PFSK-1 (cell line): ENCODE results near the gene HEBP1.

ENCODE experiments used
- FOXP2 ChIP-seq: optimal IDR thresholded peaks from 2 replicates; pipeline ENCODE3; 2011; ENCODE audit warnings: borderline replicate concordance, control low read depth, inconsistent platforms; ENCODE audit not compliant: insufficient read depth; ENCODE audit errors: extremely low read length, extremely low read depth
- POLR2AphosphoS5 ChIP-seq: IDR thresholded peaks from 2 replicates; pipeline ENCODE4 v1.6.1; 2012; ENCODE audit warnings: low read depth, mild to moderate bottlenecking, control low read depth, low read length, moderate library complexity
- REST ChIP-seq, 2 experiments: IDR thresholded peaks; 2 replicates each; pipeline versions ENCODE4 v1.6.1 to v1.8.0; 2011 to 2012; ENCODE audit warnings: low read depth in 2 of 2, low read length in 2 of 2, control low read depth in 1 of 2, inconsistent platforms in 1 of 2, mild to moderate bottlenecking in 1 of 2, moderate library complexity in 1 of 2; ENCODE audit not compliant: insufficient read depth in 1 of 2
- SIN3A ChIP-seq: IDR thresholded peaks from 2 replicates; pipeline ENCODE4 v1.6.1; 2012; ENCODE audit warnings: mild to moderate bottlenecking, low read length, moderate library complexity, borderline replicate concordance; ENCODE audit not compliant: insufficient read depth
- TAF1 ChIP-seq: IDR thresholded peaks from 2 replicates; pipeline ENCODE4 v1.6.1; 2012; ENCODE audit warnings: low read length, control low read depth, borderline replicate concordance; ENCODE audit not compliant: insufficient read depth

HEBP1 gene

DNA sequence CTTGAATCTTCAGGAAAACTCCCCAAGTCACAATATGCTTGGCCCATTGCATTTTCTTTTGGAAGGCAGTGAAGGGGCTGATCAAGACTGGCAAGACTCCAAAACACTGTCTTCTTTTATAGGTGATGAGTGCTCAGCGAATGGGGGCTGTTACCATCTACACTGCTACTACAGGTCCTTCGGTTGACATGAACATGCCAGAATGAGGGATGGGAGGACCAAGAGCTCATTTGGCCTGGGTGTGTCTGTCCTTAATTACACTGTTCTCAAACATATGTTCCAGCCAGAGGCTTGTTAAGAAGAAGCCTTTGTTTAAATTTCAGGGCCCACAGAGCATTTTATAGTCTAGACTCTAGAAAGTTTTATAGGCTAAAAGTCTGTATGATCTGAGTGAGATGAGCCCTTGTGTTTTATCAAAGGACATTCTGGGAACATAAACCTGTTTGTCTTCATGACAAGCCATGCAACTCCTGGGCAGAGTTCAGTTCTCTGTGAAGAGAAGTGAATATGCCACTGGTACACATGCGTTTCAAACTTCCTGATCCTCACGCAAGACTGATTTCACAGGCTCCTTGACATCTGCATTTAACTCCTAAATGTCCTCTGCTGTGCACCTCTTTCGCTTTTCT lies 39.4 kb upstream of the HEBP1 start:
- TF ChIP-seq REST (IDR thresholded peaks at IDR 0.05; ENCODE audit: insufficient read depth in 1 of 2, low read depth in 2 of 2, low read length in 2 of 2), result no peak
- no peak for TF ChIP-seq TAF1
- no peak for TF ChIP-seq POLR2AphosphoS5
- no peak for TF ChIP-seq SIN3A
- TF ChIP-seq FOXP2, result no peak

GRCh38 chr12:13038491-13039161 lies 38.6 kb upstream of the HEBP1 start:
- TF ChIP-seq FOXP2, result no peak
- no peak for TF ChIP-seq POLR2AphosphoS5
- TF ChIP-seq TAF1, result no peak
- TF ChIP-seq REST (IDR thresholded peaks at IDR 0.05; ENCODE audit: insufficient read depth in 1 of 2, low read depth in 2 of 2, low read length in 2 of 2), result no peak
- TF ChIP-seq SIN3A, result no peak

- TF ChIP-seq REST (IDR thresholded peaks at IDR 0.05; ENCODE audit: insufficient read depth in 1 of 2, low read depth in 2 of 2, low read length in 2 of 2), result no peak
- TF ChIP-seq TAF1, result no peak
- TF ChIP-seq POLR2AphosphoS5, result no peak
- TF ChIP-seq FOXP2, result no peak
- no peak for TF ChIP-seq SIN3A
Observed at GRCh38 chr12:13036881-13037280, 36.8 kb upstream of the HEBP1 start.

DNA sequence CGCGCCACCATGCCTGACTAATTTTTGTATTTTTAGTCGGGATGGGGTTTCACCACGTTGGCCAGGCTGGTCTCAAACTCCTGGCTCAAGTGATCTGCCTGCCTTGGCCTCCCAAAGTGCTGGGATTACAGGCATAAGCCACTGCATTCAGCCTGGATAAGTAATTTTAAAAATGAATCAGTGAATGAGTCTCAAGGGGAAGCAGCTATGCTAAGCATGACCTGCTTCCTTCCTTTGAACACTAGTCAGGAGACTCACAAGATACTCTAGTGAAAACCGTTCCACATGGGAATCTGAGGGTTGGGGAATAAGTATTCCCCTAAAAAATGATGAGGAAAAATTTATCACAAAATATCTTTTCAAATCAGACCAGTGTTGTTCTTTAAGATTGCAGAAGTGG lies 33.4 kb upstream of the HEBP1 start:
- TF ChIP-seq REST (IDR thresholded peaks at IDR 0.05; ENCODE audit: insufficient read depth in 1 of 2, low read depth in 2 of 2, low read length in 2 of 2) (no peak), FOXP2 (no peak), SIN3A (no peak), POLR2AphosphoS5 (no peak), TAF1 (no peak)
